ENCODE results near the gene LNPK.
"Not testable (repeated sequence)": the region's sequence is repeated elsewhere in the genome, so short reads cannot be mapped to it uniquely, and the experiment has no call there.

The LNPK gene

DNA sequence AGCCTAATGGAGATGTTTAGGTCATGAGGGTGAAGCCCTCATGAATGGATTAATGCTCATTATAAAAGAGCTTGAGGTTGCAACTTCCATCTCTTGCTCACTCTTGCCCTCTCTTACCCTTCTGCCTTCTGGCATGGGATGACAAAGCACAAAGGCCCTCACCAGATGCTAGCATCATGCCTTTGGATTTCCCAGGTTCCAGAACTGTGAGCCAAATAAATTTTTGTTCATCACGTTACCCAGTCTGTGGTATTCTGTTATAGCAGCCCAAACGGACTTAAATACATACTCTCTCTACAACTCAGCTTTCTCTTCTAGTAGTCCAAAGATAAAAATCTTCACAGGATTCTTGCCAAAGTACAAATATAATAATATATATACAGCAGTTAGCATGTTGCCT lies 75.8 kb downstream of the LNPK start:
- Histone ChIP-seq H3K27me3 (no peaks in the 10 kb centered on the region), H3K4me3 (ENCODE audit: low read depth in 1 of 2, low read length in 1 of 2) (no peak overlapping the region), H3K9me3 (no peaks in the 10 kb centered on the region), H3K36me3 (peaks cover 31% of the 10 kb centered on the region), H3K4me1 (ENCODE audit: control insufficient read depth in 1 of 2, insufficient read depth in 1 of 2, low read depth in 1 of 2, low read length in 1 of 2) (no peaks in the 10 kb centered on the region), H3K27ac (no peak overlapping the region)
- TF ChIP-seq, protein P1, sequence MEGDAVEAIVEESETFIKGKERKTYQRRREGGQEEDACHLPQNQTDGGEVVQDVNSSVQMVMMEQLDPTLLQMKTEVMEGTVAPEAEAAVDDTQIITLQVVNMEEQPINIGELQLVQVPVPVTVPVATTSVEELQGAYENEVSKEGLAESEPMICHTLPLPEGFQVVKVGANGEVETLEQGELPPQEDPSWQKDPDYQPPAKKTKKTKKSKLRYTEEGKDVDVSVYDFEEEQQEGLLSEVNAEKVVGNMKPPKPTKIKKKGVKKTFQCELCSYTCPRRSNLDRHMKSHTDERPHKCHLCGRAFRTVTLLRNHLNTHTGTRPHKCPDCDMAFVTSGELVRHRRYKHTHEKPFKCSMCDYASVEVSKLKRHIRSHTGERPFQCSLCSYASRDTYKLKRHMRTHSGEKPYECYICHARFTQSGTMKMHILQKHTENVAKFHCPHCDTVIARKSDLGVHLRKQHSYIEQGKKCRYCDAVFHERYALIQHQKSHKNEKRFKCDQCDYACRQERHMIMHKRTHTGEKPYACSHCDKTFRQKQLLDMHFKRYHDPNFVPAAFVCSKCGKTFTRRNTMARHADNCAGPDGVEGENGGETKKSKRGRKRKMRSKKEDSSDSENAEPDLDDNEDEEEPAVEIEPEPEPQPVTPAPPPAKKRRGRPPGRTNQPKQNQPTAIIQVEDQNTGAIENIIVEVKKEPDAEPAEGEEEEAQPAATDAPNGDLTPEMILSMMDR (IDR thresholded peaks at IDR 0.05) = no peak

DNA sequence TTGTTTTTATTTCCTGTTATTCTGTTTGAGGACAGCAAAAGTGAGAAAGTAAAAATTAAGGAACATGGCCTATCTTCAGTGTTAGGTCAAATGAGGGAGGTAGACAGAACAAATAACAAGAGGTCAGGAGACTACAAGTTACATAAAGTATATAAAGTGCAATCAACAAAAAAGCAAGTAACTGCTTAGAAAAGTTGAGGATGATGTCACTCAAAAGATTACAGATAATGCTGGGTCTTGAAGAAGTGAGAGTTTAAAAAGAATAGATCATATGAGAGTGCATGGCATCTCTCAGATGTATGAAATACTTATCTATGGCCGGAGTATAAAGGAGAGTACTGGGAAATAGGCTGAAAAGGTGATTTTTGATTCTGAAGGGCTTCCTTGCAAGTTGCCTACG lies 79.9 kb downstream of the LNPK start:
- TF ChIP-seq, protein P1 (IDR thresholded peaks at IDR 0.05) = no peak
- H3K27me3 ChIP-seq = no peaks in the 10 kb centered on the region

DNA sequence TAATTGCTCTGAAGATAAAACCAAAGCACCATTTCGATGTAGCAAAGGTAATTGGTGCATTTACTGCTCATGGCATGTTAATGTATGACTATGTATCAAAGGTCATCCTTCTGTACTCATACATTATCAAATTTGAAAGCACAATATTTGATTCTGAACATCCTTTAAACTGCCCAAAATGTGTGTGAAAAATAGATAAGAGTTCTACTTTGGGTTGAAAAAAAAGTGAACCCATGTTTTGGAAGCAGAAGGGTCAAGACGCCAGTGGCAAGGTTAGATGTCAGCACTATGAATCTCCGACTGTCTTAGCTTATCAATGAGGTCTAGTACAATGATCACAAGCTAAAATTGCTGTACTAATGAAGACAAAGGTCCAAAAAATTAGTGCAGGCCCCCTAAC lies 83.1 kb downstream of the LNPK start:
- Histone ChIP-seq H3K9me3 (no peaks in the 10 kb centered on the region), H3K36me3 (no peaks in the 10 kb centered on the region), H3K27ac (no peak overlapping the region), H3K4me3 (ENCODE audit: low read depth in 1 of 2, low read length in 1 of 2) (no peak overlapping the region), H3K4me1 (ENCODE audit: control insufficient read depth in 1 of 2, insufficient read depth in 1 of 2, low read depth in 1 of 2, low read length in 1 of 2) (no peaks in the 10 kb centered on the region), H3K27me3 (peaks cover 11% of the 10 kb centered on the region)
- TF ChIP-seq, protein P1 (IDR thresholded peaks at IDR 0.05) = no peak

More for the DNA sequence above, 79.9 kb downstream of the LNPK start:
- Histone ChIP-seq H3K4me3 (ENCODE audit: low read depth in 1 of 2, low read length in 1 of 2) (no peak overlapping the region), H3K36me3 (peaks cover 16% of the 10 kb centered on the region), H3K4me1 (ENCODE audit: control insufficient read depth in 1 of 2, insufficient read depth in 1 of 2, low read depth in 1 of 2, low read length in 1 of 2) (no peaks in the 10 kb centered on the region), H3K27ac (no peak overlapping the region), H3K9me3 (no peaks in the 10 kb centered on the region)

DNA sequence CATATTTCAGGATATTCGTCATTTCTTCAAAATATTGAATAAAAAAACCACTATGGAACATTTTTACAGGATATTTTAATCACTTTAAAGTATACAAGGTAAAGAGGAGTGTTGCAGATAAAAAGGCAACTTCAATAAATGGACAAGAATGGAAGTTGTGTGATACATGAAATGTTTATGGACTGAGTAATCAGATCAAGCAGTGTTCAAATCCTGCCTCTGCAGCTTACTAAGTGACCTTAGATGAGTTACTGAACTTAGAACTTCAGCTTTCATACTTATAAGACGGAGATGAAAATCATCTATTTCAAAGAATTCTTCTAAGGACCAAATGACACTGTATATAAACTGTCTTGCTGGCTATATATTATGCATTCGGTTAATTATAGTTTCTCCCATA lies 87.2 kb downstream of the LNPK start:
- TF ChIP-seq, protein P1 (IDR thresholded peaks at IDR 0.05) = no peak

DNA sequence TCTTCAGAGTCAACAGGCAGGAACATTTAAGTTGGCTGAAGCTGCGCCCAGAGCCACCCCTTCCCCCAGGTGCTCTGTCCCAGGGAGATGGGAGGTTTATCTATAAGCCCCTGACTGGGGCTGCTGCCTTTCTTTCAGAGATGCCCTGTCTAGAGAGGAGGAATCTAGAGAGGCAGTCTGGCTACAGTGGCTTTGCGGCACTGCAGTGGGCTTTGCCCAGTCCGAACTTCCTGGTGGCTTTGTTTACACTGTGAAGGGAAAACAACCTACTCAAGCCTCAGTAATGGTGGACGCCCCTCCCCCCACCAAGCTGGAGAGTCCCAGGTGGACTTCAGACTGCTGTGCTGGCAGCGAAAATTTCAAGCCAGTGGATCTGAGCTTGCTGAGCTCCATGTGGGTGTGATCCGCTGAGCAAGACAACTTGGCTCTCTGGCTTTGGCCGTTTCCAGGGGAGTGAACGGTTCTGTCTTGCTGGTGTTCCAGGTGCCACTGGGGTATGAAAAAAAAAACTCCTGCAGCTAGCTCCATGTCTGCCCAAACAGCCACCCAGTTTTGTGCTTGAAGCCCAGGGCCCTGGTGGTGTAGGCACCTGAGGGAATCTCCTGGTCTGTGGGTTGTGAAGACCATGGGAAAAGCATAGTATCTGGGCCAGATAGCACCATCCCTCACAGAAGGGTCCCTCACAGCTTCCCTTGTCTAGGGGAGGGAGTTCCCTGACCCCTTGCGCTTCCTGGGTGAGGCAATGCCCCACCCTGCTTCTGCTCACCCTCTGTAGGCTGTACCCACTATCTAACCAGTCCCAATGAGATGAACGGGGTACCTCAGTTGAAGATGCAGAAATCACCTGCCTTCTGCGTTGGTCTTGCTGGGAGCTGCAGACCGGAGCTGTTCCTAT lies 88.0 kb downstream of the LNPK start:
- not testable (repeated sequence) for H3K9me3 ChIP-seq; H3K4me1 ChIP-seq (ENCODE audit: control insufficient read depth in 1 of 2, insufficient read depth in 1 of 2, low read depth in 1 of 2, low read length in 1 of 2); H3K4me3 ChIP-seq (ENCODE audit: low read depth in 1 of 2, low read length in 1 of 2); H3K27ac ChIP-seq; H3K36me3 ChIP-seq
- H3K27me3 ChIP-seq = peaks cover 18% of the 10 kb centered on the region

More for the DNA sequence above, 87.2 kb downstream of the LNPK start:
- Histone ChIP-seq H3K4me1 (ENCODE audit: control insufficient read depth in 1 of 2, insufficient read depth in 1 of 2, low read depth in 1 of 2, low read length in 1 of 2) (no peaks in the 10 kb centered on the region), H3K27ac (no peak overlapping the region), H3K27me3 (peaks cover 16% of the 10 kb centered on the region), H3K36me3 (no peaks in the 10 kb centered on the region), H3K9me3 (no peaks in the 10 kb centered on the region), H3K4me3 (ENCODE audit: low read depth in 1 of 2, low read length in 1 of 2) (no peak overlapping the region)

DNA sequence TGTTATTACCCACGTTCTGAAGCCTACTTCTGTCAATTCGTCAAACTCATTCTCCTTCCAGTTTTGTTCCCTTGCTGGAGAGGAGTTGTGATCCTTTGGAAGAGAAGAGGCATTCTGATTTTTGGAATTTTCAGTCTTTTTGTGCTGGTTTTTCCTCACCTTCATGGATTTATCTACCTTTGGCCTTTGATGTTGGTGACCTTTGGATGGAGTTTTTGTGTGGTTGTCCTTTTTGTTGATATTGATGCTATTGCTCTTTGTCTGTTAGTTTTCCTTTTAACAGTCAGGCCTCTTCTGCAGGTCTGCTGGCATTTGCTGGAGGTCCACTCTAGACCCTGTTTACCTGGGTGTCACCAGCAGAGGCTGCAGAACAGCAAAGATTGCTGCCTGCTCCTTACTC lies 88.8 kb downstream of the LNPK start:
- H3K36me3 ChIP-seq; H3K4me1 ChIP-seq (ENCODE audit: control insufficient read depth in 1 of 2, insufficient read depth in 1 of 2, low read depth in 1 of 2, low read length in 1 of 2); H3K27ac ChIP-seq; H3K4me3 ChIP-seq (ENCODE audit: low read depth in 1 of 2, low read length in 1 of 2); H3K9me3 ChIP-seq: not testable (repeated sequence)
- H3K27me3 ChIP-seq = peaks cover 21% of the 10 kb centered on the region
